GM12865 (cell line): ENCODE data around the gene DDX52.

Source experiments
- DNase-seq: peaks from one replicate; pipeline ENCODE4 v3.0.0; 2010; ENCODE audit warnings: low read depth
- H3K4me3 ChIP-seq: 2 replicates; pipeline ENCODE4 v1.5.1; 2011; ENCODE audit warnings: mild to moderate bottlenecking, low read depth, low read length, control low read depth
- TF ChIP-seq, protein P1 (sequence below): IDR thresholded peaks from 2 replicates; pipeline ENCODE4 v1.5.1; 2011; ENCODE audit warnings: low read length, control low read depth, low read depth, inconsistent platforms; ENCODE audit not compliant: insufficient read depth; ENCODE audit errors: missing control alignments

The DDX52 gene

DNA sequence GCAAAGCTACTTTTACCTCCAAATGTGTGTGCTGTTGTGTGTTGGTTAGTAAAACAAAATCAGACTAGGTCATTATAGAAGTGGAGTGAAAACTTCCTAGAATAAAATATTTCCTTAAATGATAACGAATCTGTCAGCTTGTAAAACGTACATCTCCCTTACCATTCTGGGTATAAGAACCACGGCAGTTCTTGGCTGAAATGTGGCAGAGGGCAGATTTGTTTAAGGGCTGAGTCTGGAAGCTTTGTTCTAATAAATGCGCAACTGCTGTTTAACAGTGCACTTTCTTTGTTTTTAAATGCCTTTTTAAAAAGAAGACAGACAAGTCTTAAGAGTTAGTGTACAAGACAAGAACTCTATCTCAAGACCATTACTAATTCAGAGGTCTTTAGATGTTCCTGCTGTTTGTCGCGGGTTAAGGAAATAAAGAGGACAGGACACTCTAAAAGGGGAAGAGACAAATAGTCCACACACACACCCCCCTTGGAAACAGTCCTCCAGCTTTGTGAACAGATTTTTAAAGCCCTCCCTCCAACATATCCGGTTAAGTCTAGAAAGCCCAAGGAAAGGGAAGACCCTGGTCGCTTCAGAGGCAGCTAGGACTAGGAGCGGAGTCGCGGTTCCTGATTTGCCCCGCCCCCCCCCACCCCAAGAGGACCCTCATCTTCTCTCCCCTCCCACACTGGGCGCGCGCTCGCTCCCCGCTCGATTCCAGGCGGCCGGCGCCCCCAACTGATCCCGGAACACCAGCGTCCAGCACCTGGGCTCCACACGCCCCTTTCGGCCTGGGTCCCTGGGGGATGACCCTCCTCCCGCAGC, 34.7 kb downstream of the DDX52 start:
- TF ChIP-seq, protein P1, sequence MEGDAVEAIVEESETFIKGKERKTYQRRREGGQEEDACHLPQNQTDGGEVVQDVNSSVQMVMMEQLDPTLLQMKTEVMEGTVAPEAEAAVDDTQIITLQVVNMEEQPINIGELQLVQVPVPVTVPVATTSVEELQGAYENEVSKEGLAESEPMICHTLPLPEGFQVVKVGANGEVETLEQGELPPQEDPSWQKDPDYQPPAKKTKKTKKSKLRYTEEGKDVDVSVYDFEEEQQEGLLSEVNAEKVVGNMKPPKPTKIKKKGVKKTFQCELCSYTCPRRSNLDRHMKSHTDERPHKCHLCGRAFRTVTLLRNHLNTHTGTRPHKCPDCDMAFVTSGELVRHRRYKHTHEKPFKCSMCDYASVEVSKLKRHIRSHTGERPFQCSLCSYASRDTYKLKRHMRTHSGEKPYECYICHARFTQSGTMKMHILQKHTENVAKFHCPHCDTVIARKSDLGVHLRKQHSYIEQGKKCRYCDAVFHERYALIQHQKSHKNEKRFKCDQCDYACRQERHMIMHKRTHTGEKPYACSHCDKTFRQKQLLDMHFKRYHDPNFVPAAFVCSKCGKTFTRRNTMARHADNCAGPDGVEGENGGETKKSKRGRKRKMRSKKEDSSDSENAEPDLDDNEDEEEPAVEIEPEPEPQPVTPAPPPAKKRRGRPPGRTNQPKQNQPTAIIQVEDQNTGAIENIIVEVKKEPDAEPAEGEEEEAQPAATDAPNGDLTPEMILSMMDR: no peak
- peak; percentile 47 for DNase-seq
- peak overlapping the region; percentile 100 for H3K4me3 ChIP-seq

DNA sequence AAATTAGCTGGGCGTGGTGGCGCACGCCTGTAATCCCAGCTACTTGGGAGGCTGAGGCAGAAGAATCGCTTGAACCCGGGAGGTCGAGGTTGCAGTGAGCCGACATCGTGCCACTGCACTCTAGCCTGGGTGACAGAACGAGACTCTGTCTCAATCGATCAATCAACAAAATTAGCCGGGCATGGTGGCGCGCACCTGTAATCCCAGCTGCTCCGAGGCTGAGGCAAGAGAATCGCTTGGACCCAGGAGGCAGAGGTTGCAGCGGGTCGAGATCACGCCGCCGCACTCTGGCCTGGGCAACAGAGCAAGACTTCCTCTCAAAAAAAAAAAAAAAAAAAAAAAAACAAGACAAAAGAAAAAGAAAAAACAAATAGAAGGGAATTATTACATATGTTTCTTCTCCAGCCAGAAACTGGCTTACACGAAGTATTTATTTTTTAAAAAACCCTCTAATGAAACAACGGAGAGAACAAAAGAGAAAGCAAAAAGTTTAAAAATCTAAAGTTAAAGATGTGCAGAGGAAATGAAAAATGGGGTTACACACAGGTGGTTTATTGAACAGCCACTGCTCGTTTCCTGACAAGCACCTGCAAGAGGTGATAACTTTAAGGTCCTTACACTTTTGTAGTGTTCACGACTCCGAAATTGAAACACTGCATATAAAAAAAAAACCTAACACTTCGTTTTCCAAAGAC, 35.5 kb downstream of the DDX52 start:
- peak overlapping the region; percentile 100 for H3K4me3 ChIP-seq
- DNase-seq: peak; percentile 74
- TF ChIP-seq, protein P1: no peak

DNA sequence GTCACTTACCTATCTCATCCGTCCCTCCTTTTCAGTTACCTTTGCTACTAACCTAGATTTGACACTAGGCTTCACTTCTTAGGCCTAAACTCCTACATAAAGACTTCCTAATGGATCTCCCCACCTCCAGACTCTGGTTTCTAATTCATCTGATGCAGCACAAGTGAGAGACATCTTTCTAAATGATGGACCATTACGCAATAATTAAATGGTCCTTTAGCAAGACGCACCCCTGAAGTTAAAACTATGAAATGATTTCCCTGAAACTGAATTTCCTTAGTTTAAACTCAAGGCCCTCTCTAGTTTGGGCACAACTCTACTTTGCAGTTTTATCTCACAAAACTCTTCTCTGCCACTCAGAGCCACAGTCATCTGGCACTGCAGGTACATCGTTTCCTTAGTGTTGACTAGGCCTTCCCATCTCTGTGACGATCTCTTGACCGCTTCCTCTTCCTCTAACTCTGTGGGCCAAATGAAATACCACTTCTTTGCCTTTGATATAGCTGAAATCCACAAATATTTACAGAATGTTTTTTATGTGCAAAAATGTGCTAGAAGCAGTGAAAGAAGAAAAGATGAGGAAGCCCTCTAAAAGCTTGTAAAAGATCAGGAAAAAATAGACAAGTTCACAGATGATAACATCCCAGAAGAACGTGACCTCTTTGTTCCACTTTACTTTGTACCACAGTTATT, 37.3 kb downstream of the DDX52 start:
- DNase-seq: peak; percentile 62
- TF ChIP-seq, protein P1: no peak
- H3K4me3 ChIP-seq: no peak overlapping the region

DNA sequence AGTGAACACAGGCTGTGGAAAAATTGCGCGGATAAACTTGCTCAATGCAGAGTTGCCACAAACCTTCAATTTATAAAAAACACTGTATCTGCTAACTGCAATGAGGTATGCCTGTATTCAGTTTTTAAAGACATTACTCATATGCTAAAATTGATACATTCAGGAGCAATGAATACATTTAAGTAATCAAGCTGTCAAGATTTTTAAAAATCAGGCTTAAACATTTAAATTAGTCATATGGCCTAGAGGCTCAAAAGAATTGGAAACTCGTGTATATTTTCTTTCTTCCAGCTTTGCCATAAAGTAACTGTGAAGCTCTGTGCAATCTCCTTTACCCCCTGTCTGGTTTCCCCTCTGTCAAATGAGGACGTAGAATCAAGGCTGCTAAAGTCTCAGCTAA, 38.2 kb downstream of the DDX52 start:
- no peak for DNase-seq
- TF ChIP-seq, protein P1: no peak
- no peak overlapping the region for H3K4me3 ChIP-seq

DNA sequence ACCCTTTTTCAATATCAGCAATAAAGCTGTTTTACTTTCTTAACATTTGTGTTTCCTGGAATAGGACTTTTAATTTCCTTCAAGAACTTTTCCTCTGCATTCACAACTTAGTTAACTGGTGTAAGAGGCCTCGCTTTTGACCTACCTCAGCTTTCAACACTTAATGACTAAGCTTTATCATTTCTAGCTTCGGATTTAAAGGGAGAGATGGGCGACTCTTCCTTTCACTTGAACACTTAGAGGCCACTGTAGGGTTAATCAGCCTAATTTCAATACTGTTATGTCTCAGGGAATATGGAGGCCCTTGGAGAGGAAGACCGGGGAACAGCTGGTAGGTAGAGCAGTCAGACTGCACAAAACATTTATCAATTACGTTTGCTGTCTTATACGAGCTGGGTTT, 38.7 kb downstream of the DDX52 start:
- TF ChIP-seq, protein P1: no peak
- DNase-seq: no peak
- no peak overlapping the region for H3K4me3 ChIP-seq

DNA sequence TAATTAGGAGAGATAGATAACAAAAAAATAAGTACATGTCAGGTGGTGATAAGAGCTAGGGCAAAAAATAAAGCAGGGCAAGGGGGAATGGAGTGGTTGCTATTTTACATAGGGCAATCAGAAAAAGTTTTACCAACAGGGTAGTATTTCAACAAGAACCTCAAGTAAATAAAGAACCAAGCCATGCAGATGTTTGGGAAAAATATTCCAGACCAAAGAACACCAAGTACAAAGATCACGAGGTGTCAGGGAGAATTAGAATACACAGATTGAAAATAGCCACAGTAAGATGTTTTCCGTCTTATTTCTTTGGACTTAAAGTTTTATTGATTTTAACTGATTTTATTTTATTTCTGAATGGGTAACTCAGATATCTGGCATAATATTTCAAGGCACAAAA, 45.1 kb downstream of the DDX52 start:
- no peak for DNase-seq
- H3K4me3 ChIP-seq: no peak overlapping the region
- TF ChIP-seq, protein P1: no peak
